T1000 (cell line): Measurements from ENCODE around the gene CAMK2B.

Experiments used
- DNase-seq: peaks from one replicate; lab custom pipeline; 2025; ENCODE audit warnings: mixed read lengths; lab: John Stamatoyannopoulos, UW

Gene CAMK2B

DNA sequence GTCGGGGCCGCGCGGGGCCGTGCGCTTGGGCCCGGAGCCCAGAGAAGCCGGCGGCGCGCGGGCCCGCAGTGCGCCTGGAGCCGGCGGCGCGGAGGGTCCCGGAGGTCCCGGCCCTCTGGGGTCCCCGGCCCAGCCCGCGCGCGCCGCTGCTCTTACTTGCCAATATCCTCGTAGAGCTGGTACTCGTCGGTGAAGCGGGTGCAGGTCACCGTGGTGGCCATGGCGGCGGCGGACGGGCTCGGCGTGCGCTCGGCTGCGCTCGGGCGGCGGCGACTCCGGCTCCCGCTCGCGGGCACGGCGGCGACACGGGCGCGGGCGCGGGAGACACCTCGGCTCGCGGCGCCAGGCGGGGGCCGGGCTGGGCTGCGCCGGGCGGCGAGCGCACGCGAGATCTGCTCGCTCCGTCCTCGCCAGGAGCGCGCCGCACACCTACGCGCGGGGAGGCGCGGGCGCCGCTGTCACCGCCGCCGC lies at the start of gene CAMK2B:
TSS of gene CAMK2B (minus strand) at position 394 of the 471 bp plus-strand sequence. CDS start at position 221, 173 bp downstream.
- DNase-seq, result no peak

DNA sequence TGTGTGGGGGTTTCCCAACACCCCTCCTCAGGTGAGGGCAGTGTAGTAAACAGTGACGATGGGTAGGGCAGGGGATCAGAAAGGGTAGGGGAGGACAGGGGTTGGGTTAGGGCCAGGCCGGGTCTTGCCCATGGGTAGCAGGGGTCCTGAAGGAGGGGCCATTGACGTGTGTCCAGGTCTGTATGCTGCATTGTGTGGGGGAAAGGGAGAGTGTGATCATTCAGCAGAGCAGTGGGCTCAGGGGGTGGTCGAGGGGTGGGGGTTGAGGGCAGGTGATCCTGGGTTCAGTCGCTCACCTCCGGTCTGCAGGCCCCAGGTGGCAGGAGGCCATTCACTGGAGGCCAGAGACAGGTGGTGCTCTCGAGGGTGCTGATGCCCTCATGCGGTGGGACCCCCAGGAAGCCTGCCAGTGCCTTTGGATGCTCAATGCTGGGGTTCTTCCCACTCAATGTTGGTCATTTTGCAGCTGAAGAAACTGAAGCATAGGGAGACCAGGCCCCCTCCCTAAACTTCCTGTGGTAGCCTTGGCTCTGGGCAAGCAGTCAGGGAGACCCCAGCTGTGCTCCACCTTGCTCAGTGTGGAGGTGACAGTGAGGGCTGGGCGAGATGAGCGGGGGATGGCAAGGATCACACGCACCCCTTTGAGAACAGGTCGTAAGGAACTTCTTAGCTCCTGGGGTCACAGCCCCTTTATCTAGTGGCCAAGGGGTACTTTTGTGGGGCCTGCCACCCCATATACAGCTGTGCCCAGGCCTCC lies 48.8 kb upstream of the CAMK2B start:
- DNase-seq, result no peak

DNA sequence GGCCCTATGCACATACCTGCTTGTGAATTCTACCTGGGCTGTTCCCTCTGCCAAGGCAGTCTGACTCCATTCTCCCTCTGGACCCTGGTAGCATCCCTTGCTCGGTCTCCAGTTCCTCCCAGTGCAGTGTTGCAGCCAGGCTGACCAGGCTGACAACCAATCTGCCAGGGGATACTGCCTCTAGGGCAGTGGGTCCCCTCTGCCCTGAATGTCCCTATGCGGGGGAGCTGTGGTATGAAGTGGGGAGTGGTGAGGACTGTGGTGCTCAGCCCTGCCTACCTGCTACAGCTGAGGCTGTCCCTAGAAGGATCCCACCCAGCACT lies 48.0 kb upstream of the CAMK2B start:
- no peak for DNase-seq

DNA sequence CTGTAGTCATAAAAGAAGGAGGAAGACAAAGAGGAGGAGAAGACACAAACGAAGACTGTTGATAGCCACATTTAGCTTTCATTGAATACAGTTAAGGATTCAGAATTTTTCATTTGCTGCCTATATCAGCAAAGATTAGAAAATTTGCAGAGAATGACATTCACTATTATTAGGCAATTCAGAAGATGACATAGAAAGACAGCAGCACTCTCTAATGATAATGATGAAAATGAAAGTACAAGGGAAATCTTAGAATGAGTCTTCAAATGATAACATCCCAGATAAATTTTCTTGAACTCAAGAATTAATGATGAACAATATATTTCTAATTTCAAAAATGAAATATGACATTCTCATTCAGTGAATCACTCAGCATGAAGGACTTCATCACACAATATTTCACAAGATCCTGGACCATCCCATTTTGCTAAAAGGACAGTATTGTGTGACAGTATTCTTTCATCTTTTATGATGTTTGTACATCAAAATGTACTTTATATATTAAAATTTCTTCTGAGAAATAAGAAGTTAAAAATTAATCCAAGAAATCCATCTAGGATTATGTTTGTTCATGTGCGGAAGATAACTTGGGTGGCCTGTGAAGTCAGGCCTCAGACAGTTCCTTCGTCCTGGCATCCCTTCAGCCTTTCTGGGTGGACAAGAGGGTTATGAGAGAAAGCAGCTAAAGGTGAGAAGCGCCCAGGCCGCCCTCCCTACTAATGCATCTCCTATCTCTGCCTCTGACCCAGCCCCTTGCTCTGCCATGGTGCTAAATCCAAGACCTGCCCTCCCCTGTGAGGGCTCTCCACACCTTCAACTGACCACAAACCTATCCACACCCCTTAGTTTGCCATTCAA lies 47.4 kb upstream of the CAMK2B start:
- no peak for DNase-seq

DNA sequence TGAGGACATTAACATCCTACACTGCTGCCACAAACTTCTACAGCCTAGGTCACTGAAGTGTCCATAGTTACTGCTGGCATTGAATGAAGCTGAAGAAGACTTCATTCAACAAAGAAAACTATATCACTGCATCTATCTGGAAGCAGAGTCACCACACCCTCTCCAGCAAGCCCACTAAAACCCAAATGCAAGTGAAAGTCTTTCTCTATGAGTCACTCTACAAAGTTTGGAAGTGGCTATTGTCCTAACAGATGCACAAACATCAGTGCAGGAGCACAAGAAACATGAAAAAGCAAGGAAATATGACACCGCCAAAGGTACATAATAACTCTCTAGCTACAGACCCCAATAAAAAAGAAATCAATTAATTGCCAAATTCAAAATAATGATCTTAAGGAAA lies 43.5 kb upstream of the CAMK2B start:
- no peak for DNase-seq

DNA sequence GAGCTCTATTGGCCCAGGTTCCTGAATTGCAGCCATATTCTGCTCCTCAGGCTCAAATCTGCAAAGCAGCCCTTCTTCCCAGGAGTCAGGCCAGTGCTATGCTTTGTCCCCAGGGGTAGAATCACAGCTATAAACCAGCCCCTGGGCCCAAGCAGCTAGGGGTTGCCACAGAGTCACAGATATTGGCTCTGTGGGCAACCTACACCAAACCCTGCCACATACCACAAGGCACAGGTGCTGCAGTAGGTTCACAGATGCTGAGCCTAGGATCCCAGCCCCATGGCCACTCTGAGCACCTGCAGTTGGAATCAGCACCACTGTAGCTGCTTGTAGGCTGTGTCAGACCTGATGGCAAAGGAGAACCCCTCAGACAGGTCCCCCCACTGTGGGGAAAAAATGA lies 43.1 kb upstream of the CAMK2B start:
- no peak for DNase-seq

DNA sequence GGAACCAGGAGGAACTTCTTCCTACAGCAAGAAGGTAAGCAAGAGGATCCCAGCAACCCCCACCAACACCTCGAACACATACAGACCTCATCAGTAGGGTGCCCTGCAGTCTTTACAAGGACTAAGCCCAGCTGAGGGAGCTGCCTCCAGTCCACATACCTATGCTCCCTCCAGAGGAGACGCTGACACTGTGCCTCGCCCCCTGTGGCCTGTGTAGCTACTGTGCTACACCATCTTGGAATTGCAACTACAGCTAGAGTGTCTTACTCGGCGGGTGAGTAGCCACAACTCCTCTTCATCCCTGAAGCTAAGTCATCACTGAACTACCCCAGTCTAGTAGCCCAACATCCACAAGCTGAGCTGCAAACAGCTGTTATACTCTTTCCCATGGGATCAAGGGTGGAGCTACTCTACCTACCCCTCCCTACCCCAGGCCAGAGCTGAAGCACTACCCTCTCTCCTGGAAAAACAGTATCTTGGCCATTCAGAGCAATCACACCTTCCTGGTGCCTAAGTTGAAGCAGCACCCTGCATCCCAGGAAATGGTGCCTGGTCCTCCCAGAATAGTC lies 42.2 kb upstream of the CAMK2B start:
- DNase-seq, result no peak

DNA sequence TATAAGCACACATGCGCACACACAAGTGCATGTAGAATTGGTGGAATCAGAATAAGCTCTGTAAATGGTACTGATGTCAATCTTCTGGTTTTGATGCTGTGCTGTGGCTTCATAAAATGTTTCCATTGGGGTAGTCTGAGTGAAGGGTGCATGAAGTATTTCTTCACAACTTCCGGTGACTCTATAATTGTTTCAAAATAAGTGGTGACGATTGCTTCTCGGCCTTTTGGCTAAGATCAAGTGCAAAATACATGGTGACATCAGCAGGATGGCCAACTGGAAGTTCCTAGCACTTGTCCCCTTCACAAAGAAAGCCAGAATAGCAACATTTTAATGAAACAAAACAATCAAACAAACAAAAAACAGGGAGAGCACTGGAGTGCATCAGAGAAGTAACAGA lies 41.6 kb upstream of the CAMK2B start:
- no peak for DNase-seq

- DNase-seq, result no peak
Measured at GRCh38 chr7:44353668-44354067, 28.3 kb upstream of the CAMK2B start.

DNA sequence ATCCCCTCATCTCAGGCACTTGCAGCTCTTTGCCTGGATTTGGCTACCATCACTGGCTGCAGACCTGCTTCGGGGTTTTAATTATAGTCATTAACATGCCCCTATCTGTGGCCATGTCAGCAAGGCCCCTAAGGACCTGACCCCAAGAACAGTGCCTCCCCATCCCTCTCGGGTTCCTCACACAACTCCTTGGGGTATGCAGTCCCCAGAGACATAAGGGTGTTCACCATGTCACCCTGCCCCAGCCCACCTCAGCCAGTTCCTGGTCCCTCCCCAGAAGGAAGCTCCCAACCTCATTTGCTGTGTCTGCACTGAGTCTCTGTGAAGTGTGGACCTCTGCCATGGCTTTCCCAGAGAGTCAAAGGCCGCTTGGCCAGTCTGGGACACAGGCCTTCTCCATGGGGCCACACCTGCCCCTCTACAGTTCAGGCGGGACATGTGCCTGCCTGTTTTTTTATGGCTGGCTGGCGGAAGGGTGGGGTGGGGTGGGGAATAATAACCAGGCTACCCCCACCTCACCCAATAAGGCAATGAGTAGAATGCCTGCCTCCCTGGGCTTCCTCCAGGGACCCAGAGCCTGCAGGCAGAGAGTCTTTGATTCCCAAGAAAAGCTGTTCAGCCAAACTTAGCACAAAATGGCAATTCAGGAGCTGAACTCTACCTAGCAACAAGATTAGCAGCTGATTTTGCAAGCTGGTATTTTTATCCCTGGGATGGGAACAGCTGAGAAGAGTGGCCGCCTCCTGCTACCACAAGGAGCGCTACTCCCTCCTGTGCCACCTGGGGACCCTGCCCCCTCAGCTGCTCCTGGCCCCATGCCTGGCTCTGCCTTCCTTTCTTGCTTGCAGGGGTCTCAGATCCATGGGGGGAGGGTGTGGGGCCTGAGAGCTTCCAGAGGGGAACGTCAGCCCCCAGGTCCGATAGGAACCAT lies 23.7 kb upstream of the CAMK2B start:
- no peak for DNase-seq

- no peak for DNase-seq
Measured at GRCh38 chr7:44348300-44348699, 22.9 kb upstream of the CAMK2B start.

DNA sequence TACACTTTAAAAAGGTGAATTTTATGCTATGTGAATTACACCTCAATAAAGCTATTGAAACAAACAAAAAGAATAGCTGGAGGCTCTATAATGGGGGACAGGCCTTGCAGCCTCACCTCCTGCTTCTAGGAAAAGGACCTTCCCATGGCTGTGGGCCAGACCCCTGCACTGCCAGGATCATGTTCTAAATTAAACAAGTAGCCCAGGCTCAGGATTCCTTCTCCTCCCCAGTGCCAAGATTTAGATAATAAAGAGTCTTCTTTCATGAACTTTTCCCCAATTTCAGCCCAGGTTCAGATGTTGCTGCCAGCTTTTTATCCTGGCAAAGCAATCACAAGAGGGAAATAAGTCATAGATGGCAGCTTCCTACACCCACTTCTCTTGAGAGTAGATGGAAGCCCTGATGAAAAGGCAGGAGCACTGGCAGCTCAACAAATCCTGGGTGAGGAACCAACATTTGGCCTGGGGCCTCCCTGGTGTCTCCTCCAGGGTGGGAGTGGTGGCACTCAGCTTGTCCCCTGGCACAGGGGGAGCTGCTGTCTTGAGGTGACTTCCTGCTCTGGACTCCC lies 22.2 kb upstream of the CAMK2B start:
- DNase-seq, result no peak

GRCh38 chr7:44346063-44346462 lies 20.7 kb upstream of the CAMK2B start:
- no peak for DNase-seq

GRCh38 chr7:44341401-44341800 lies 16.0 kb upstream of the CAMK2B start:
- DNase-seq, result no peak

DNA sequence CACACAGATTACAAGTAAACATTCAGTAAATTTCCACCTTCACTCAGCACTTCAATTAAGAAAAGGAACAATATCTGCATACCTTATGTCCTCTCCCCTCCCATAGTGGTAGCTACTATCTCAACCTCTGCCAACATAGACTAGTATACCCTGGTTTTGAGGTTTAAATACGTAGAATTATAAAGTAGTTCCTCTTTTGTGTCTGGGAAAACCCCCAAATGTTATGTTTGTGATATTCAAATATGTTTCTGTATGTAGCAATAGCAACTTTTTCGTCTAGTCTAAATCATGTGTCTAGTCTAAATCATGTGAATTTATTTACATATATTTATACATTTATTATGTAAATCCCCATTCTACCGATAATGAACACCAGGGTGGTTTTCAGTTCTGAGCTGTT lies 13.2 kb upstream of the CAMK2B start:
- no peak for DNase-seq

DNA sequence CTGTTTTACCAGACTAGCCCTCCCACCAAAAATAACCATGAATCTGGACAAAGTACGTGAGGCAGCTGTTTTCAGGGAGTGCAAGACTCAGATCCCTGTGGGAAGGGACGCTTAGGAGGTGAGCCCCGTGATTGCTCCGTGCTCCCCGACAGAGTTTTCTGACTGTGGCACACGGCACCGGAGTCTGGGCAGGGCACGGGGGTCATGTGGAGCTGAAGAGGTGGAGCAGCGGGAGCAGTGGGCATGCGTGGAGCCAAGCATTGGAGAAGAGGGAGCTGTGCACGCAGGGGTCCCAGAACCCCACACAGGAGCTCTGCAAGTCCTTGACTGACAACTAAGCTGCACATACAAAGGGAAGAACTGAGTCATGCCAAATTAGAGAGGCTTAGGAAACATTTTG lies 11.1 kb upstream of the CAMK2B start:
- DNase-seq, result no peak

GRCh38 chr7:44335184-44335583 lies 9.8 kb upstream of the CAMK2B start:
- DNase-seq, result no peak

- DNase-seq, result no peak
Measured at GRCh38 chr7:44334734-44335097, 9.3 kb upstream of the CAMK2B start.

- DNase-seq, result no peak
Measured at GRCh38 chr7:44333911-44334733, 8.7 kb upstream of the CAMK2B start.

GRCh38 chr7:44331682-44332081 lies 6.3 kb upstream of the CAMK2B start:
- DNase-seq, result no peak

DNA sequence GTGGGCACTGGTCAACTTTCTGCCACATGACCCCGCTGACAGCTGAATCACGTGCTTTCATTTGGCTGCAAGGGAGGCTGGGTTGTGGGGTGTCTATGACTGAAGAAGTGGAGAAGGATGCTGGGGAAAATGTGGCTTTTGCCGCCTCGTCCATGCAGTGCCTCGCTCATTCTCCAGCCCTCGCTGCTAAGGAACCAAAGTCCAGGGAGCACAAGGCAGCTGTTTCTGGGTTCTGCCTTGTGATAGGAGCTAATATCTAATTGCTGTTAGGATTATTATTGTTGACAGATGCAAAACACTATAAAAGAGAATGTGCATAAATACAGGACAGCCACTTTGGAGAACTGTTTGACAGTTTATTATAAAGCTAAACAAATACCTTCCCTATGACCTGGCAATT lies 4.9 kb upstream of the CAMK2B start:
- DNase-seq, result no peak
